GM12875 (cell line): ENCODE measurements around the gene WDR43.
A peak's percentile ranks its signal among the peaks of the same experiment; 100 is the strongest.

Source experiments
- H3K4me3 ChIP-seq: one replicate; pipeline ENCODE4 v1.5.1; 2011; ENCODE audit warnings: low read depth, low read length, control low read depth
- CTCF ChIP-seq: IDR thresholded peaks from 2 replicates; pipeline ENCODE4 v1.5.1; 2011; ENCODE audit warnings: low read depth, mild to moderate bottlenecking, control low read depth, inconsistent platforms, low read length, moderate library complexity, borderline replicate concordance; ENCODE audit not compliant: insufficient read depth

WDR43 gene

GRCh38 chr2:28871620-28872019 is 22.8 kb upstream of the WDR43 start:
- H3K4me3 ChIP-seq, result no peak overlapping the region
- no peak for TF ChIP-seq CTCF

- TF ChIP-seq CTCF, result no peak
- H3K4me3 ChIP-seq, result no peak overlapping the region
Observed at GRCh38 chr2:28880193-28880592, 14.3 kb upstream of the WDR43 start.

- no peak for TF ChIP-seq CTCF
- no peak overlapping the region for H3K4me3 ChIP-seq
Observed at GRCh38 chr2:28893488-28893887, 979 bp upstream of the WDR43 start.

GRCh38 chr2:28895189-28895893 is 874 bp downstream of the WDR43 start:
- peak overlapping the region; percentile 90 for H3K4me3 ChIP-seq
- TF ChIP-seq CTCF, result no peak

- TF ChIP-seq CTCF, result no peak
- no peak overlapping the region for H3K4me3 ChIP-seq
Observed at GRCh38 chr2:28896906-28897305, 2.4 kb downstream of the WDR43 start.

- H3K4me3 ChIP-seq, result no peak overlapping the region
- TF ChIP-seq CTCF, result no peak
Observed at GRCh38 chr2:28898048-28898447, 3.6 kb downstream of the WDR43 start.

- no peak overlapping the region for H3K4me3 ChIP-seq
- no peak for TF ChIP-seq CTCF
Observed at GRCh38 chr2:28901202-28901601, 6.7 kb downstream of the WDR43 start.
